A549 (cell line): ENCODE measurements around the gene DSTYK.
"Not testable (repeated sequence)": the region's sequence is repeated elsewhere in the genome, so short reads cannot be mapped to it uniquely, and the experiment has no call there.

ENCODE experiments used
- CTCF ChIP-seq: fragments of >200 bp; sonication (Bioruptor Twin); formaldehyde crosslinking; IDR thresholded peaks from 3 replicates; pipeline ENCODE4 v1.5.1; 2016
- EP300 ChIP-seq, 2 experiments: fragments of >200 bp; sonication (Bioruptor Twin); formaldehyde crosslinking; IDR thresholded peaks; 2 replicates in 1 of 2; 3 replicates in 1 of 2; pipeline ENCODE4 v1.6.1; 2016 to 2017
- HEYL ChIP-seq: fragments of 250-450 bp; sonication (Bioruptor Pico); IDR thresholded peaks from 2 replicates; pipeline ENCODE4 v1.8.0; 2021; ENCODE audit warnings: mild to moderate bottlenecking, moderate library complexity
- RAD21 ChIP-seq, 2 experiments: fragments of >200 bp in 1 of 2; sonication (Bioruptor Twin) in 1 of 2; formaldehyde crosslinking in 1 of 2; IDR thresholded peaks in 1 of 2; conservative IDR thresholded peaks in 1 of 2; 2 replicates in 1 of 2; 3 replicates in 1 of 2; pipeline ENCODE4 v1.6.1; 2012 to 2018; ENCODE audit warnings: inconsistent platforms in 1 of 2
- REST ChIP-seq: fragments of 200-600 bp; sonication (generic); IDR thresholded peaks from 2 replicates; pipeline ENCODE4 v1.6.1; 2016; ENCODE audit warnings: antibody characterized with exemption, mild to moderate bottlenecking, moderate library complexity

- not testable (repeated sequence) for TF ChIP-seq HEYL (CRISPR knock-in tag); CTCF; REST; EP300 (IDR thresholded peaks at IDR 0.05); RAD21 (conservative IDR thresholded peaks at IDR 0.05 in 1 of 2, IDR thresholded peaks at IDR 0.05 in 1 of 2)
Observed at GRCh38 chr1:205180331-205180730, 31.2 kb downstream of the DSTYK start.
